HepG2 (cell line): ENCODE measurements around the gene ZNF653. TPM values are rescaled to one million over a fixed set of nuclear protein-coding genes. Genes with fewer than 3 reads are reported as not detected.

Experiments used
- ATAC-seq: fragments of 200-7000 bp; cut with Tn5 transposase; 3 replicates; pipeline ENCODE4 v1.9.1; 2020; ENCODE audit warnings: mild to moderate bottlenecking, moderate library complexity
- BruUV-seq: library from RNA; stranded (reverse); fragments of 400-500 nt; replicated peaks from 2 replicates; lab custom pipeline; 2021; lab: Mats Ljungman, UMichigan
- CTCF ChIA-PET: fragments of 300-600 bp; formaldehyde crosslinking; extraction: SDS; loops from one replicate; lab custom pipeline; 2021; ENCODE audit warnings: low total read pairs, inconsistent platforms, low intra/inter-chr PET ratio; lab: Yijun Ruan, JAX
- POLR2A ChIA-PET: fragments of 350-600 bp; sonication (Branson Sonifier 250); formaldehyde crosslinking; loops from one replicate; lab custom pipeline; 2020; ENCODE audit warnings: antibody characterized with exemption, inconsistent platforms; lab: Yijun Ruan, JAX
- DNase-seq: peaks from one replicate; pipeline ENCODE4 v3.0.0-alpha.2; 2015; ENCODE audit warnings: low spot score
- FAIRE-seq: peaks from 3 replicates; lab custom pipeline; 2011; peaks lifted over from hg19 to GRCh38; lab: Jason Lieb, UNC
- H2AFZ ChIP-seq: one replicate; pipeline ENCODE4 v1.6.1; 2011; ENCODE audit warnings: low read length, inconsistent platforms
- H3K27ac ChIP-seq: fragments of 300-600 bp; 3 replicates; pipeline ENCODE4 v1.8.0; 2011; ENCODE audit warnings: mixed run types, mild to moderate bottlenecking, mixed read lengths, low read length, inconsistent platforms; ENCODE audit not compliant: insufficient read depth; ENCODE audit errors: extremely low read length
- H3K27me3 ChIP-seq, 2 experiments: fragments of 200-600 bp in 1 of 2; 2 replicates in 1 of 2; 3 replicates in 1 of 2; pipeline versions ENCODE4 v1.6.0 to v1.8.0; 2011; ENCODE audit warnings: low read length in 2 of 2, mild to moderate bottlenecking in 2 of 2, moderate library complexity in 2 of 2, inconsistent platforms in 1 of 2; ENCODE audit not compliant: insufficient read depth in 2 of 2, control insufficient read depth in 1 of 2
- H3K36me3 ChIP-seq, 2 experiments: fragments of 200-600 bp in 1 of 2; replicated peaks in 1 of 2; 2 replicates in 1 of 2; 3 replicates in 1 of 2; pipeline versions ENCODE4 v1.5.1 to v1.8.0; 2011; ENCODE audit warnings: low read length in 2 of 2, inconsistent platforms in 1 of 2; ENCODE audit not compliant: insufficient read depth in 2 of 2, control insufficient read depth in 1 of 2
- H3K4me1 ChIP-seq: 2 replicates; pipeline ENCODE4 v1.5.1; 2012; ENCODE audit warnings: low read length, inconsistent platforms; ENCODE audit not compliant: insufficient read depth
- H3K4me2 ChIP-seq: 2 replicates; pipeline ENCODE4 v1.6.0; 2011; ENCODE audit warnings: low read depth, low read length, inconsistent platforms
- H3K4me3 ChIP-seq, 3 experiments: fragments of 200-600 bp in 1 of 3; sonication (generic), shearing (Covaris generic) in 1 of 3; replicated peaks in 1 of 3; 2 replicates each; pipeline ENCODE4 v1.5.1; 2011 to 2016; ENCODE audit warnings: low read length in 3 of 3, inconsistent platforms in 2 of 3, low read depth in 2 of 3, mild to moderate bottlenecking in 2 of 3, control low read depth in 1 of 3, mixed read lengths in 1 of 3; ENCODE audit not compliant: insufficient read depth in 1 of 3
- H3K79me2 ChIP-seq: one replicate; pipeline ENCODE4 v1.6.1; 2011; ENCODE audit warnings: low read length, inconsistent platforms; ENCODE audit not compliant: insufficient read depth
- H3K9ac ChIP-seq: 2 replicates; pipeline ENCODE4 v1.6.0; 2011; ENCODE audit warnings: mild to moderate bottlenecking, low read depth, low read length, inconsistent platforms; ENCODE audit not compliant: insufficient read depth
- H3K9me3 ChIP-seq: 2 replicates; pipeline ENCODE4 v1.5.1; 2012; ENCODE audit warnings: mild to moderate bottlenecking, low read length
- H4K20me1 ChIP-seq: 2 replicates; pipeline ENCODE4 v1.6.0; 2011; ENCODE audit warnings: inconsistent platforms, mild to moderate bottlenecking, low read length, moderate library complexity; ENCODE audit not compliant: insufficient read depth
- AFF4 ChIP-seq: sonication (generic); formaldehyde crosslinking; IDR thresholded peaks from 2 replicates; pipeline ENCODE4 v1.4.0; 2020; ENCODE audit warnings: missing genetic modification reagents
- ARNTL ChIP-seq: sonication (generic); formaldehyde crosslinking; IDR thresholded peaks from 2 replicates; pipeline ENCODE4 v1.4.0; 2020; ENCODE audit warnings: mild to moderate bottlenecking, missing genetic modification reagents
- IKZF1 ChIP-seq: fragments of 450-650 bp; IDR thresholded peaks from 2 replicates; pipeline ENCODE4 v1.7.1; 2016
- KDM5A ChIP-seq: fragments of 200-600 bp; sonication (generic); IDR thresholded peaks from 2 replicates; pipeline ENCODE4 v1.7.0; 2018; ENCODE audit warnings: antibody characterized with exemption, mild to moderate bottlenecking, low read length, borderline replicate concordance
- TRIM24 ChIP-seq: sonication (generic); formaldehyde crosslinking; IDR thresholded peaks from 2 replicates; pipeline ENCODE4 v1.8.0; 2022; ENCODE audit warnings: mild to moderate bottlenecking, missing genetic modification reagents
- ZEB1 ChIP-seq: IDR thresholded peaks from 2 replicates; pipeline ENCODE4 v1.6.1; 2012; ENCODE audit warnings: mild to moderate bottlenecking, low read depth, inconsistent platforms; ENCODE audit not compliant: insufficient replicate concordance
- ZFAT ChIP-seq: sonication (generic); formaldehyde crosslinking; conservative IDR thresholded peaks from 2 replicates; pipeline ENCODE4 v1.8.1; 2023; ENCODE audit warnings: missing genetic modification reagents, inconsistent platforms
- ZFP62 ChIP-seq: sonication (generic); formaldehyde crosslinking; IDR thresholded peaks from 2 replicates; pipeline ENCODE4 v1.4.0; 2020; ENCODE audit warnings: missing genetic modification reagents
- ZFY ChIP-seq: sonication (generic); formaldehyde crosslinking; IDR thresholded peaks from 2 replicates; pipeline ENCODE4 v1.4.0; 2020; ENCODE audit warnings: missing genetic modification reagents
- ZNF256 ChIP-seq: sonication (generic); formaldehyde crosslinking; conservative IDR thresholded peaks from 2 replicates; pipeline ENCODE4 v1.4.0; 2020; ENCODE audit warnings: missing genetic modification reagents
- ZNF337 ChIP-seq: sonication (generic); formaldehyde crosslinking; IDR thresholded peaks from 2 replicates; pipeline ENCODE4 v1.5.1; 2020; ENCODE audit warnings: missing genetic modification reagents, low read depth, mild to moderate bottlenecking, borderline replicate concordance
- ZNF441 ChIP-seq: sonication (generic); formaldehyde crosslinking; IDR thresholded peaks from 2 replicates; pipeline ENCODE4 v1.7.0; 2021; ENCODE audit warnings: missing genetic modification reagents, borderline replicate concordance
- ZNF513 ChIP-seq: sonication (generic); formaldehyde crosslinking; conservative IDR thresholded peaks from 2 replicates; pipeline ENCODE4 v1.5.0; 2020; ENCODE audit warnings: missing genetic modification reagents
- ZNF614 ChIP-seq: IDR thresholded peaks from 2 replicates; pipeline ENCODE4 v1.6.1; 2018; ENCODE audit warnings: missing biosample characterization, missing genetic modification reagents, inconsistent platforms, borderline replicate concordance
- ZNF619 ChIP-seq: sonication (generic); formaldehyde crosslinking; IDR thresholded peaks from 2 replicates; pipeline ENCODE4 v1.4.0; 2020; ENCODE audit warnings: mild to moderate bottlenecking, missing genetic modification reagents
- WGBS: methylation state at CpG from one replicate; pipeline ENCODE4 v1.1.6; 2017; ENCODE audit warnings: low lambda C conversion rate; 5-methylcytosine and 5-hydroxymethylcytosine counted together
- in situ Hi-C: cut with HindIII; loops from 2 replicates; pipeline ENCODE4 v1.10.0; 2017; ENCODE audit warnings: low pct_unique_long_range_greater_than_20kb; ENCODE audit not compliant: extremely low pct_ligation_motif_present
- intact Hi-C: fragments of 100-400 bp; cut with micrococcal nuclease; formaldehyde crosslinking; loops from one replicate; pipeline ENCODE4 v1.10.0; 2022; ENCODE audit not compliant: unreplicated experiment
- polyA plus RNA-seq, 8 experiments: library from polyadenylated mRNA; depleted of rRNA in 3 of 8; stranded (reverse) in 7 of 8; unstranded in 1 of 8; fragments of >200 nt; fragmentation: Illumina TruSeq in 4 of 8; extraction: Trizol in 4 of 8; gene quantifications; 2 replicates each; pipeline versions ENCODE4 v1.2.1 to v1.2.3, GENCODE V29; 2011 to 2016; ENCODE audit warnings: low read depth in 4 of 8, missing spikeins in 1 of 8, mixed read lengths in 1 of 8; ENCODE audit not compliant: insufficient read depth in 1 of 8
- total RNA-seq, 5 experiments: library from RNA; depleted of rRNA; stranded (reverse); fragments of >200 nt; fragmentation: Illumina TruSeq; extraction: Trizol; gene quantifications; 2 replicates each; pipeline ENCODE4 v1.2.3, GENCODE V29; 2016; ENCODE audit warnings: low read depth in 1 of 5
- TF ChIP-seq, protein P1 (sequence below): IDR thresholded peaks from 2 replicates; pipeline ENCODE4 v1.6.1; 2012; ENCODE audit warnings: inconsistent platforms

The ZNF653 gene
- total and polyA plus RNA-seq, 2 of the 13 experiments (the other 11 are each of a cell fraction or from before 2014, with no cell fraction given) = 4.7 to 7.1 TPM

- TF ChIP-seq ARNTL (CRISPR knock-in tag) (no peak), ZFAT (CRISPR knock-in tag) (no peak), KDM5A (no peak), ZEB1 (no peak), TRIM24 (no peak), ZNF337 (CRISPR knock-in tag) (no peak), AFF4 (CRISPR knock-in tag) (no peak), ZNF256 (CRISPR knock-in tag) (no peak), ZNF441 (no peak), IKZF1 (no peak), ZNF614 (CRISPR knock-in tag) (no peak), ZNF619 (no peak), ZFY (CRISPR knock-in tag) (no peak), ZNF513 (CRISPR knock-in tag) (no peak), ZFP62 (CRISPR knock-in tag) (no peak)
- TF ChIP-seq, protein P1, sequence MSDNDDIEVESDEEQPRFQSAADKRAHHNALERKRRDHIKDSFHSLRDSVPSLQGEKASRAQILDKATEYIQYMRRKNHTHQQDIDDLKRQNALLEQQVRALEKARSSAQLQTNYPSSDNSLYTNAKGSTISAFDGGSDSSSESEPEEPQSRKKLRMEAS = no peak
- ChIA-PET POLR2A (no interaction called here), CTCF (no interaction called here)
- H4K20me1 ChIP-seq = peaks cover 3% of the 10 kb centered on the region; the same call in 1 of the 2 replicates
- FAIRE-seq = no peak
- peaks cover 0 to 2% of the 10 kb centered on the region in 2 experiments; a peak in 1 of 5 replicates for H3K27me3 ChIP-seq
- no peak overlapping the region for H3K4me3 ChIP-seq
- H2AFZ ChIP-seq = no peak overlapping the region
- DNase-seq = no peak
- peaks cover 12 to 21% of the 10 kb centered on the region in 2 experiments; a peak in 3 of 5 replicates for H3K36me3 ChIP-seq
- no peak overlapping the region for H3K27ac ChIP-seq
- intact Hi-C loops (no loop called here), in situ Hi-C loops (loop anchor here (10.0 kb wide), 1 partner anchor 167 kb away; no protein-coding TSS in a partner anchor)
- BruUV-seq = no TSS peak
- no peak overlapping the region for H3K9ac ChIP-seq
- H3K79me2 ChIP-seq = no peaks in the 10 kb centered on the region
- no peaks in the 10 kb centered on the region for H3K9me3 ChIP-seq
- no peak for ATAC-seq
- WGBS = 85% methylated on average over 13 of the region's 13 CpGs
- H3K4me1 ChIP-seq = peaks cover 18% of the 10 kb centered on the region
- no peak overlapping the region for H3K4me2 ChIP-seq
Observed at GRCh38 chr19:11451327-11451870, 54.2 kb downstream of the ZNF653 start.
